ENCODE results near the gene DNA2. TPM values are rescaled to one million over a fixed set of nuclear protein-coding genes. Genes with fewer than 3 reads are reported as not detected.

The DNA2 gene
- total and polyA plus RNA-seq, 2 of the 4 experiments (the other 2 are of a cell fraction) = 3.9 to 5.6 TPM

DNA sequence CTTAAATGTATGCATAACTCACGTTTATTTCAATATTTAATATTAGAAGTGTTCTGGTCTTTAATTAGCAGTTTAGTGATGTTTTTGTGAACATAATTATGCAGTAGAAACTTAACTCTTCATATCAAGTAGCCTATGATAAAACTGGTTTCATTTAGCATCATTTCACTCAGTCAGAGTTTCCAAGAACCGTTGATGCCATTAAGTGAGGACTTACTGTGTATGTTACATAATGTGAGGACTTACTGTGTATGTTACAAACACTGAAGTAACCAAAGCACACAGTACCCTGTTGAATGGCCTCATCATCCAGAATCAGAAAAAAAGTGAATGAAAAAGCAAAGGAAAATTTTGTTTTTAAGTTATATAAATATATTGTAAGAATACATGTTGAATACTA is 106.2 kb downstream of the DNA2 start:
- no peak overlapping the region for H2BK120ac ChIP-seq (ENCODE audit: low read depth, low read length)
- no peak overlapping the region for H2AK5ac ChIP-seq (ENCODE audit: low read depth, low read length)
- H3K56ac ChIP-seq (ENCODE audit: extremely low read depth, insufficient read depth, low read length) = no peak overlapping the region
- no peaks in the 10 kb centered on the region for H4K20me1 ChIP-seq (ENCODE audit: insufficient read depth, low read length)
- ATAC-seq (ENCODE audit: low read depth) = no peak
- H3K23ac ChIP-seq (ENCODE audit: low read depth, low read length) = no peak overlapping the region
- H3K27ac ChIP-seq (ENCODE audit: insufficient read depth, low read length) = no peak overlapping the region
- no peak overlapping the region for H3K4me2 ChIP-seq (ENCODE audit: low read depth, low read length)
- TF ChIP-seq BHLHE40 (IDR thresholded peaks at IDR 0.05; ENCODE audit: low read depth, low read length) (no peak), CTCF (conservative IDR thresholded peaks at IDR 0.05; ENCODE audit: low read depth, low read length) (no peak), RCOR1 (IDR thresholded peaks at IDR 0.05; ENCODE audit: insufficient replicate concordance, low read length) (no peak), MXI1 (IDR thresholded peaks at IDR 0.05; ENCODE audit: borderline replicate concordance, low read depth, low read length) (no peak), CEBPB (IDR thresholded peaks at IDR 0.05; ENCODE audit: low read depth, low read length) (no peak), RAD21 (IDR thresholded peaks at IDR 0.05; ENCODE audit: low read length) (no peak), MAFK (IDR thresholded peaks at IDR 0.05; ENCODE audit: low read depth, low read length) (no peak), FOS (IDR thresholded peaks at IDR 0.05; ENCODE audit: low read depth, low read length) (no peak)
- WGBS, 2 experiments (ENCODE audit: extremely low coverage in 2 of 2, insufficient read length in 1 of 2) = no CpG with 5 or more reads among the region's 2 CpGs
- no peaks in the 10 kb centered on the region for H3K9me3 ChIP-seq (ENCODE audit: control insufficient read depth, insufficient read depth, low read length)
- BruUV-seq (replicated peaks) = no TSS peak
- no peak overlapping the region for H2BK5ac ChIP-seq (ENCODE audit: low read depth, low read length, poor library complexity, severe bottlenecking)
- no peak for DNase-seq
- H3K14ac ChIP-seq (replicated peaks; ENCODE audit: low read depth, low read length) = no peak overlapping the region
- no peak overlapping the region for H3K9ac ChIP-seq (ENCODE audit: low read depth, low read length)
- ChIA-PET CTCF (no interaction called here), POLR2A (ENCODE audit: unreplicated experiment) (no interaction called here)
- no peaks in the 10 kb centered on the region for H3K4me1 ChIP-seq (ENCODE audit: control insufficient read depth, insufficient read depth, low read length)
- no peaks in the 10 kb centered on the region for H3K27me3 ChIP-seq (ENCODE audit: control insufficient read depth, insufficient read depth, low read length)
- no peak overlapping the region for H2AFZ ChIP-seq (replicated peaks; ENCODE audit: low read length, poor library complexity)
- no peak overlapping the region for H2BK20ac ChIP-seq (ENCODE audit: low read depth, low read length)
- in situ Hi-C loops (cut with MboI; ENCODE audit: low sequenced_read_pairs) = no loop called here
- no peak overlapping the region for H3K4me3 ChIP-seq (ENCODE audit: insufficient read depth, low read depth, low read length)
- H4K91ac ChIP-seq (ENCODE audit: insufficient read depth, low read depth, low read length) = no peak overlapping the region
- no peak overlapping the region for H4K8ac ChIP-seq (ENCODE audit: low read depth in 2 of 2, low read length in 2 of 2)
- H4K5ac ChIP-seq (ENCODE audit: low read depth, low read length) = no peak overlapping the region
- dilution Hi-C loops (cut with HindIII; ENCODE audit: low sequenced_read_pairs, unreplicated experiment) = no loop called here
- no peak overlapping the region for H3K4ac ChIP-seq (ENCODE audit: low read depth, low read length)
- H3K79me1 ChIP-seq (ENCODE audit: low read depth in 1 of 2, low read length in 2 of 2) = peaks cover 0 to 2% of the 10 kb centered on the region in 2 experiments; a peak in 1 of 4 replicates
- no peak overlapping the region for H2BK15ac ChIP-seq (ENCODE audit: low read depth, low read length)
- intact Hi-C loops (cut with micrococcal nuclease) = no loop called here
- H3K36me3 ChIP-seq (ENCODE audit: control insufficient read depth, insufficient read depth, low read length) = peaks cover 36% of the 10 kb centered on the region
- no peak overlapping the region for H2AK9ac ChIP-seq (replicated peaks; ENCODE audit: low read depth, low read length, poor library complexity)
- no peaks in the 10 kb centered on the region for H3K9me1 ChIP-seq (ENCODE audit: insufficient read depth, low read length)
- no peak overlapping the region for H3K18ac ChIP-seq (ENCODE audit: low read depth, low read length)

Measured in IMR-90 (cell line).